CD4-positive, alpha-beta T cell treated with Interleukin-15 for 1 hour (primary cell): ENCODE results near the gene PDE8A.

ENCODE experiments used
- DNase-seq: peaks from one replicate; pipeline ENCODE4 v3.0.0-alpha.2; 2020

The PDE8A gene

GRCh38 chr15:85097250-85097649 is 115.6 kb downstream of the PDE8A start:
- no peak for DNase-seq

DNA sequence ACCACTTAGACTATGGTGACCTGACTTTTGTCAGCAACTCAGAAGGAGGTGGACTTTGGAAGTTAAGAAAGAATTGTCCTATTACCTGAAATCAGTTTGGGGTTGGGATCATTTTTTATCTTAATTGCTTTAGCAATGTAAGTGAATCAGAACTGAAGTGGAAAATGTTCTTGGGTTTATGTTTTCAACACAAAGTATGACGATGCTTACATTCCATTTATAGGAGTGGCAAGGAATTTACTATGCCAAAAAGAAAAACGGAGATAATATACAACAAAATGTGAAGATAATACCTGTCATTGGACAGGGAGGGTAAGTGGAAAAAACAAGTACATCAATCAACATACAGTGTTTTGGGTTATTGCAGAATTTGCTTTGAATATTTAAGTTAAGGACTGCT is 116.1 kb downstream of the PDE8A start:
- no peak for DNase-seq

- no peak for DNase-seq
Measured at GRCh38 chr15:85099195-85099803, 117.6 kb downstream of the PDE8A start.

DNA sequence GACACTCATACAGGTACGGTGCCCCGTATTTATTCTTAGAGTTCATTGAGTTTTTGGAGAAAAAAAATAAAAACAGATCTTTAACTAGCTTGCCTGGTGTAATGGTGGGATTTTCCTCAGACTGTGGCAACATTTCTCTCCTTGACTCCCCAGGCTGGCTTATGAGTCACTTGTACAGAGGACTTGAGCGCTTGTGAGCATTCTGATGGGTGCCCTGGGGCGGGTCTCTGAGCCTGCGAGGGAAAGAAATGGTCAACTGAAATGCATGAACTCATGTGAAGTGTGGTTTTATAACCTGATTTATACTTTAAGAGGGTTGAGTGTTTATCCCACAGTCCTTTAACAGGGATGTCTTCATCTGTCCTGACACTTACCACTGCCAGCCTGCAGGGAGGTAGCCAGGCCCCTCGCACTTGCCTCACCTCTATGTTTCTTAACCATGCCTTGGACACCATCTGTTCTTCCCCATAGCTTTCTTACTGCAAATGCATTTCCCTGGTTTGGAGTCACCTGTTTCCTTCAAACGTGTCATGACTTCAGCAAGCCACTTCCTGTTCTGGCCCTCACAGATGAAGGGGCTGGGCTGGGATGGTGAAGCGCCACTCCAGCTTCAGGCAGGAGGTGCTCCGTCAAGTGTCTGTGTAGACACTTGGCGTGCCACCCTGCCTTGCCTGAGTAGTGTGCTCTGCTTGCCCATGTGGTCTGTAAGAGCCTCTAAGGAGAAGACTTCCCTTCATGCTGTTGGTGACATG is 118.7 kb downstream of the PDE8A start:
- no peak for DNase-seq

DNA sequence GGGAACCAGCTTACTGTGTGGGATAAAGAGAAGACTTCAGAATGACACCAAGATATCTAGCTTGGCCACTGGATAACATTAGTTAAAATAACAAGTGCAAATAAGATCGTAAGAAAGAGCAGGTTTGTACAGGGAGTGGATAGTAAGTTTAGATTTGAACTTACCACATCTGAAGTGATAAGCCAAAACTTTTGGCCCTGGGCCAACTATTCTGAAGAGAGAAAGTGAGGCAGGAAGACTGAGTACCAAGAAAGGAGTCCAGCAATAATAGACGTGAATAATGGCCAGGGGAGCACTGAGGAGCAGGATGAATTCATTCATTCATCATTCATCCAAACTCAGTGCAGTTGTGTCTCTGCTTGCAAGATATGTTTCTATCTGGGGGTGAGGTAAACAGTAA is 122.9 kb downstream of the PDE8A start:
- DNase-seq: no peak

DNA sequence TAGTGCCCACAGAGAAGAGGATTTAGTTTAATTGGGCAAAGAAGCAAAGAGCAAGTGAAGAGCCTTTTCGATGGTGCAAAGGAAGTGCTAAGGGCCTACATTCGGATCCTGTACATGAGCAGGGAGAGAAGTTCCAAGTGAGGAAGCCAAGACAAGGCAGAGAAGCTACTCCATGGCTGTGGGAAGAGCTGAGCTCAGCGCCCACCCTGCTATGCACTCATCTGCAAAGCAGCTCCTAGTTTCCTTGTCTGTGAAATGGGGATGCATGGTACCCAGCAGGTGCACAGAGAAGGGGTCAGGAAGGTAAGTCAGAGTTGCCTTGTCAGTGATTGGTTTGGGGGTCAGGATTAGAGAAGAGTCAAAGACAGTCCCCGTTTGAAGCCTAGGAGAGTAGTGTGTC is 126.5 kb downstream of the PDE8A start:
- DNase-seq: no peak

GRCh38 chr15:85109333-85109732 is 127.7 kb downstream of the PDE8A start:
- no peak for DNase-seq

DNA sequence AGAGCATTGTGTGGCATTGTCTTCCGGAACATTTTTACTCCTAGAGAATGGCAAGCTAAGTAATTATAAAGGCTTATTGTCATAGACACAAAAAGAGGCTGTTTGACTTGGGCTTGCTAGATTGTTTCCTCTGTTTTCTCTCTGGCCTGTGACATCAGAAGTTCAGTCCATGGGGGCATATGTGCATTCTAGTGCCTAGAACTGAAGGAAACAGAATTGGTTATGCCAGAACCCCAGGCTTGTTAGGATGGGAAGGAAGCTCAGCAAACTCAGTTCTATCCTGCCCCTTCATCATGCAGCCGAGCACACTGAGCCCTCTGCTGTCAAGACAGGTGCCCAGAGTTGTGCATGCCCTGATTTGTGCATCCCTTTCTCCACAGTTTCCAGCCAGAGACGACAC is 131.3 kb downstream of the PDE8A start:
- DNase-seq: no peak

- DNase-seq: no peak
Measured at GRCh38 chr15:85114886-85115285, 133.2 kb downstream of the PDE8A start.

GRCh38 chr15:85116066-85116465 is 134.4 kb downstream of the PDE8A start:
- no peak for DNase-seq

- no peak for DNase-seq
Measured at GRCh38 chr15:85116494-85116893, 134.8 kb downstream of the PDE8A start.

DNA sequence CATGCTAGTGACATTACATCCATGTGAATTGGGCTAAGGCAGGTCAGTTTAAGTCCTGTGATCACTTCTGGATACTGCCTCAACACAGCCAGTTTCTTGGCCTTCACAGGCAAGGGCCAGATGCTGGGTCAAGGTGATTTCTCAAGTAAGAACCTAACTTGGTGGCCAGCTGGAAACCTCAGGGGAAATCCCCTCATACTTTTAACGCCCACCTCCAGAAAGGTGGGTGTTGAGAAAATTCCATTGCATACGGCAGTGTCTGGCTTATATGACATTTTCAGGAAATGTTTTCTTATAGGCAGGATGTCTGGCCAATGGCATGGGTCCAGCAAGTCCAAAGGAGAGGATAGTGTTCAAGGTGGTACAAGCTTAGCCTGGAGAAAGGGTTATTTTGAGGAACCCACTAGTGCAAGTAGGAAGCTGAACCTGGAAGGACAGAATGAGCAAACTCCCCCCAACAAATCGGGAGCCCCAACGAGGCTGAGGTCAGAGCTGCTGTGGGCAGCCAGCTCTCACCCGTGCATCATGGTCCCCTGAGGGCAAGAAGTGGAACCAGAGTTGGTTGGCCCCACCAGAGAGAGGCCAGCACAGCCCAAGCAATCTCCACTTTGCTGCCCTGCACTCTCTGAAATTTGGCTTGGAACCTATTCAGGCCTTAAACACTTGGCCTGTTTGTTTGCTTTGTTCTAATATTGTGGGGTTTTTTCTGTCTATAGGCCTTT is 135.4 kb downstream of the PDE8A start:
- DNase-seq: no peak

DNA sequence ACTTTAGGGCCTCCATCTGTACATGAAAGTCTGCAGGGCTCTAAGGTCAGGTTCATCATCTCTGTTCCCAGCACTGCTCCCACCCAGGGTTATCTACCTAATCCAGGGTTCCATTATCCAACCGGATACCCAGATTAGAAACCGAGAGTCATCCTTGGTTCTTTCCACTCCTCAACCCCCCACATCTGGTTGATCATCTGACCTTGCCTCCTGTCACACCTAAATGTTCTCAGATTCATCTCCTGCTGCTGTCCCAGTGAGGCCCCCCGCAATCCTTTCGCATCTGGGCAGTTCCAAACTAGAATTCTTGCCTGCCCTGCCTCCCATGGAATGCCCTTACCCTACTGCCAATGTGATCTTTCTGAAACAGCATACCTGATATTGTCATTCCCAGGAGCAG is 136.5 kb downstream of the PDE8A start:
- no peak for DNase-seq

GRCh38 chr15:85118581-85118980 is 136.9 kb downstream of the PDE8A start:
- no peak for DNase-seq

DNA sequence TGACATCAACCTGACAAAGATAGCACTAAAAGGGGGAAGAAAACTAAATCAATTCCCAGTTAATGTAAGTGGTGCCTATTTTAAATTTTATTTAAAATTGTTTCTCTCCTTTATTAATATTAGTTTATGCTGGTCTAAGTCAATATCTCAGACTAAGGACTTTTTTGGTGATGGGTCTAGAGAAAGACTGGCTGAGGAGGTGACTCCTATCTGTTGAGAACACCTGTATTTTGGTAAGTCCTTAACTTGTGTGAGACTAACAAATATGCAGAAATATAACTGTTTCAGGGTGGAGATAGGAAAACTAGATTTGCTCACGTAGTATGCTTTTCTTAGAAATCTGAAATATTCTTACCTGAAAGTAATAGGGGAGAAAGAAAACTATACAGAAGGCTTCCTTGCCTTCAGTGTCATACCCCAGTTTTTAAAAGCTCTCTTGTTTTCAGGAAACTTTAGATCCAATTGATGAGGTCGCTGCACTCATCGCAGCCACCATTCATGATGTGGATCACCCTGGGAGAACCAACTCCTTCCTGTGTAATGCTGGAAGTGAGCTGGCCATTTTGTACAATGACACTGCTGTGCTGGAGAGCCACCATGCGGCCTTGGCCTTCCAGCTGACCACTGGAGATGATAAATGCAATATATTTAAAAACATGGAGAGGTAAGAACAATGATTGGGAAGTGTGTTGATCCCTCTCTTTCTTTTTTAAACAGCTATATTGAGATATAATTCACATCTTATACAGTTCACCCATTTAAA is 138.9 kb downstream of the PDE8A start:
- no peak for DNase-seq

- no peak for DNase-seq
Measured at GRCh38 chr15:85124173-85124572, 142.5 kb downstream of the PDE8A start.

GRCh38 chr15:85125056-85125661 is 143.5 kb downstream of the PDE8A start:
- DNase-seq: no peak

DNA sequence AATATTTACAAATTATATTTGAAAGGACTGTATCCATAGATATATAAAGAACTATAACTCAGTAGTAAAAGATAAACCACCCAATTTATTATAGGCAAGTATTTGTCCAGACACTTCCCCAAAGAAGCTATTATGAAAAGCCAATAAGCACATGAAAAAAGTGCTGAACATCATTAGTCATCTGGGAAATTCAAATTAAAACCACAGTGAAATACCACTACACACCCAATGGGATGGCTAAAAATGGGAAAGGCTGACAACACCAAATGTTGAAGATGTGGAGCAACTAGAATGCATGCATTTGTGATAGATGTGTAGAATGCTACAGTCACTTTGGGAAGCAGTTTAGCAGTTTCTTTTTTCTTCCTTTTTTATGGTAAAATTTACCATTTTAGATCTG is 147.0 kb downstream of the PDE8A start:
- no peak for DNase-seq

DNA sequence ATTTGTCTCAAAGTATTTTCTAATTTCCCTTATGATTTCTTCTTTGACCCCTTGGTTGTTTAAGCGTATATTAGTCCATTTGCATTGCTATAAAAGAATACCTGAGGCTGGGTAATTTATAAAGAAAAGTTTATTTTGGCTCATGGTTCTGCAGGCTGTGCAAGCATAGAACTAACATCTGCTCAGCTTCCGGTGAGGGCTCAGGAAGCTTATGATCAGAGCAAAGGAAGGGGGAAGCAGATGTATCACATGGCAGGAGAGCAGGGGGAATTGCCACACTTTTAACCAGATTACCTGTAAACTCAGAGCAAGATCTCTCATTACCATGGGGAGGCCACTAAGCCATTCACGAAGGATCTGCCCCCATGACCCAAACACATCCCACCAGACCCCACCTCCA is 148.2 kb downstream of the PDE8A start:
- no peak for DNase-seq

- DNase-seq: no peak
Measured at GRCh38 chr15:85131915-85132314, 150.3 kb downstream of the PDE8A start.

DNA sequence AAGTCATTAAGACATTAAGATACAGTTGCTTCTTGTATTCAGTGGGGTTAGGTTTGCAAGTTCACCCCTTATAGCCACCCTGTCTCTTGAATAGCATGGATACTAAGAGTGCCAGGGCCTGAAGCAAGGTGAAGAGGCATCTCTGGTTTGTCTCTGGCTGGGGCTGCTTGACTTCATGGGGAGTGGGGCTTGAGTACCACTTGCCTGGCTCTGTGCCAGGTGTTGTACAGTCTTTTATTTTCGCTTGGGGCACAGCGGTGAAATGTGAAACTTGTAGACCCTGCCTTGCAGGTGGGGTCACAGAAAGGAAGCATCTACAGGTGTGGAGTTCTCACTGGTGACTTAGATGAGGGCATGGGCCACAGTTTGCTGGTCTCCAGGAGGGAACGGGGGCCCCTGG is 152.1 kb downstream of the PDE8A start:
- no peak for DNase-seq

DNA sequence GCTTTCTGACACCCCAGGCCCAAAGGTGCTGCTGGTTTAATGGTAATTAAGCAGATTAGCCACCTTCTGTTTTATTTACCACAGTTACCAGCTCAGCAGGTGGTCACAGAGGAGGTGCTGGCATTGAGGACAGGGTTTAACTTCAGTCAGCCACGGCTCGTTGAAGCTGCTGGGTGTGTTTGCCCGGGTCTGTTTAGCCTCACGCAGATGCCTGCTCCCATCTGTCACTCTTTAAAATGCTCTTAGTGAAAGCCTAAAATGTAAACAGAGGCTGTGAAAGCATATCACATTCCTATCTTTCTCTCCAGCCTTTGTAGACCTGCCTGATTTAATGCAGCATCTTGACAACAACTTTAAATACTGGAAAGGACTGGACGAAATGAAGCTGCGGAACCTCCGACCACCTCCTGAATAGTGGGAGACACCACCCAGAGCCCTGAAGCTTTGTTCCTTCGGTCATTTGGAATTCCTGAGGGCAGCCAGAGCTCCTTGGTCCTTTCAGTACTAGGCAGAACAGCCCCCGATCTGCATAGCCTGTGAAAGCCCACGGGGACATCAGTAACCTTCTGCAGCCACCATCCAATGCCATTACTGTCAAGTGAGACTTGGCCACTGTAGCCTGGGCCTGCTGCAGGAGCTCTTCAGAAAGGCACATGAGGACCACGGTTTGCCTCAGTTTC is 156.0 kb downstream of the PDE8A start:
- DNase-seq: no peak
